Activated naive CD4-positive, alpha-beta T cell (primary cell): Measurements from ENCODE around the gene CYP26B1.

Experiments
- DNase-seq, 4 experiments: peaks; one replicate each; lab custom pipeline; 2025; lab: John Stamatoyannopoulos, UW

Gene CYP26B1

DNA sequence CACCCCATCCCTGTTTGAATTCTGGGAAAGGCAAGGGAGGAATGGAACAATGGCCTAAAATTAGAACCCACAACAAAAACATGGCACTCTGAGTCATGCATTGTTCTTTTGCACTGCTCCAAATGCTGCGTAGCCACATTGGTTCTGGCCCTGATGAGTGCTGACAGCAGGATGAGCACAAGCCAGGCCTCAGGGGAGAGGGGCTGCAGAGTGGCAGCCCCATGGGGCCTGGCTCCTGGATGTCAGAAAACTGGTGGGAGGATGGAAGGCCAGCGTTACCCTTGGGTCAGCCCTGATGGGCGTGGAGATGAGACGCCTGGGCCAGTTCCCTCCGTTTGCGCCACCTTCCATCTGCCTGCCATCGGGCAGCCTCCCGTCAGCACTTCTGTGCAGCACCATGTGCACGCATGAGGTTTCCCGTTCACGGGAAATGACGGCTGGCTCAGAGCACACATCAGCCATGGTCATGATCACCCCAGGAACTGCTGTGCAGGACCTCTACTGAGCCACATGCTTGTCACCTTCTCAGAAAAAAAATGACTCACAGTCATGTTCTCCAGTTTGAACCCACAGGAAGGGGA lies 65.6 kb downstream of the CYP26B1 start:
- no peak for DNase-seq

DNA sequence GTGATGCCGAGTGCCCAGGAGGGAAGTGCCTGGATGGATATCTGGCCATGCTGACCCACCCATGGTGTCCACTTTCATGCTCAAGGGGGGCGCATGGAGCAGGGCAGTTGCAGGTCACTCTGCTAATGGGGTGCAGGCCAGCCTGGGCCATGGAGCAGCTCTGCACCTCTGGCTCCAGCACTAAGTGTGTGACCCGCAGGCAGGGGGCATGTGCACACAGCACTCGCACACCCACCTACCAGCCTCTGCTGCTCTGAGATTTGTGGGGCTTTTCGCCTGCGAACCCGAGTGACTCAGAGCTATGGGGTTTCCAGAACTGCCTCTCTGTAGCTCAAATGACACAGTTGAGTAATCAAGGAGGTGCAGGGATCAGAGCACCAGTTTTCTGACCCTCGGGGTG lies 66.2 kb downstream of the CYP26B1 start:
- DNase-seq, result no peak

DNA sequence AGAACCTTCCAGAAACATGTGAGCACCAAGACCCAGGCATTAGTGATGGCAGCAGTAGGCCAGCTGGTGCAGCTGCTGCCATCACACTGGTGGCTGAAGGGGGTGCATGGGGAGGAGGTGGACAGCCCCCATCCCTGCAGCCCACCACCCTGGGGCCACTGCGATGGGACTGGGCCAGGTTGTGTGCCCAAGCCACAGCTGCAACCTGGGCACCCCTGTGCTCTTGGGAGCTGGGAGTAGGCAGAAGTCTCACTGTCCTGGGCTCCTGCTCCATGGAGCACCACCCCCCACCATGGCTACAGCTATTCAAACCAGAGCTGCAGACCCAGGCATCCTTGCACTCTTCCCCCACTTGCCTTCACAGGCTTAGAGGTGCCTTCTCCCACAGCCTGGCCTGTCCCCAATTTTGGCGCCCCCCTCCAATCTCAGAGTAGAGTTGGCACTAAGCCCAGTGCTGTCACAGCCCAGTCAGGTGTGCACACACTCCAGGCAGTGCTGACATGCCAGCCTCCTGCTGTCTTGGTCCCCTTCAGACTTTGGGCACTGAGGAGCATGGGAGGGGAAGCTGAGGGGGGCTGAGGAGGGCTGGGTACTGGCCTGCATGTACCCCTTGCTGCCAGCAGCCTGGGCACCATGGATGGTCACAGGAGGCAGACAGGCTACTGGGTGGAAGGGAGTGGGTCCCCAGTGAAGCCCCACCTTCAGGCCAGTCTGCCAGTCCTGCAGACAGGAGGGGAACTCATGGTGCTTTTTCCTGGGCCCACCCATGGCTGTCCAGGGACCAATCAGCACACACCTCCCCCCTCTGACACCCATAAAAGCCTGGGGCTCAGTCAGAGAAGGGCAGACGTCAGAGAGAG lies 67.1 kb downstream of the CYP26B1 start:
- no peak for DNase-seq
